HTR-8/SVneo (cell line): ENCODE measurements around the gene PRKAG2.

ENCODE experiments used
- DNase-seq: peaks from one replicate; pipeline ENCODE4 v3.0.0; 2011; ENCODE audit warnings: low spot score, mixed read lengths; ENCODE audit not compliant: insufficient read length
- FAIRE-seq: peaks from 2 replicates; lab custom pipeline; 2011; peaks lifted over from hg19 to GRCh38; lab: Jason Lieb, UNC

Gene PRKAG2

DNA sequence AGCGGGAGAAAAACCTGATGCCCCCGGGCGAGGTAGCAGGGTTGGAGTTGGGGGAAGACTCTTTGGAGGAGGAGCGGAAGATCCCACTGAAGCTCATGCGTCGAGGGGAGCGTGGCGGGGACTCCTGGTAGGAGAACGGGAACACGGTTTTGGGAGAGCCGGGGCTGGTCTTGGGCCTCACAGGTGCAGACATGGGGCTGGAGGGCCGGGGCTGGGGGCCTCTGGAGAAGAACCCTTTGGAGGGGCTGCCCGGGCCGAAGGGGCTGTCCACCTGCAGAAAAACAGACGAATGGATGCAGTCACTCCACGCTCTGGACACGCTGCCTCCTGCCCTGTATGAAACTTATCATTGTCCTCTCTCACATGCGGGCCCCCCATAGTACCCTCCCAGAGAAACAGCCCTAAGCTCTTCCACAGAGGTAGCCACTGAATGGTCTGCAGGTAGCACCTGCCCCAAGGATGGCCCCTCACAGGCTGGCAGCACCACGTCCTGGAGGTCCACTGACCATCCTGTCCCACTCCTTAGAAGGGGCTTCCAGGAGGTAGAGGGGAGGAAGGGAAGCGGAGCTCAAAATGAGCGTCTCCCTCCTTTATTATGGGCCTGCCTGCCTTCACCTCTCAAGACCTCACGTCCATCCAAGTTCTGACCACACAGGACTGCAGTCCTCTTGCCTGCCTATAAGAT lies 95.6 kb downstream of the PRKAG2 start:
- DNase-seq (no peak), FAIRE-seq (no peak)

DNA sequence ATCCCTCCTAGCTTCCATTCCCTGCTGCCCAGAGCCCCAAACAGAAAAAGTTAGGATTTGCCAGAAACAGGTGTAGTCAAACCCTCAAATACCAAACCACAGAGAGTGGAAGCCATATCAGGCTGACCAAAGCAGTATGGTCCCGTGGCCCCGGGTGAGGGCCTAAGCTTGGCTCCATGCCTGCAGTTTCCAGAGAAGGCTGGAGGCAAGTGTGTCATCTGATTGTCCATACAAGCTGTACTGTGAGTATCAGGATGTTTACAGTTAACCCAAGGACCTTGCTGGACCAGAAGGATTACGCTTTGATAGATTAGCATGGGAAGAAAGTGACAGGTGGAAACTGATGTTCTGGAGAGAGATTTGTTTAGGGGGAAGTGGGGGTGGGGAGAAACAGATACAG lies 96.3 kb downstream of the PRKAG2 start:
- no peak for FAIRE-seq
- no peak for DNase-seq

DNA sequence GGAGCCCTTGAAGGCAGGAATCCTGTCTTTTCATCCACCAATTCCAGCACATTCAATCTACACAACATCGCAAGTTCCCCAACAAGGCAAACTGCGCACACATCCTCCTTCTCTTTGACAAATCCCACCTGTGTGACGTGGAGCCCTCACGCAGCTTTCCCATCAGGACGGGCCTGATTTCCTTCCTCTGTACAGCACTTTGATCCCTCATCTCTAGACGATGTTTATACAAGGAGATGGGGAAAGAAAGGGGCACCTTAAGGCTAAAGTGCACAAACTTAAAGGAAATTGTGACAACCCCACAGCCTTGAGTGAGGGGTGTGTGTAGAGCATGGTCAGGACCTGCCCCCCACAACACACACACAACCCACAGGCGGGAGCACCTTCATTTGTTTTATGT lies 97.2 kb downstream of the PRKAG2 start:
- DNase-seq (no peak), FAIRE-seq (no peak)

DNA sequence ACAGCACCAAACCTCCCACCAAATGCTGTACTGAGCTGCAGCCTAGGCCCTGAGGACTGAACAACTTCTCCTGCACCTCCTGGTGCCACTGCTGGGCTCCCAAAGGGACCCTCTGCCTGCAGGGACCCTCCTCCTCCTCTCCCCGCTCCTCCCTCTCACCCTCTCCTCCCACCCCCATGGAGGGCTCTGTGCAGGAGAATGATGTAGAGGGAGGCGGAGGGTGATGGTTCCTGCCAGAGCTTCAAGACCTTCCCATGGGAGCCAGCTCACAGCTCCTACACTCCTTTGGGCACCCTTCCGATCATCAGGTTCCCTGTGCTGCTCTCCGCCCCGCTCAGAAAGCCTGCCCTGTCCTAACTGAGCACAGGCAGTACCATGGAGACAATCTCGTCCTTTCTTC lies 97.7 kb downstream of the PRKAG2 start:
- DNase-seq (no peak), FAIRE-seq (no peak)

DNA sequence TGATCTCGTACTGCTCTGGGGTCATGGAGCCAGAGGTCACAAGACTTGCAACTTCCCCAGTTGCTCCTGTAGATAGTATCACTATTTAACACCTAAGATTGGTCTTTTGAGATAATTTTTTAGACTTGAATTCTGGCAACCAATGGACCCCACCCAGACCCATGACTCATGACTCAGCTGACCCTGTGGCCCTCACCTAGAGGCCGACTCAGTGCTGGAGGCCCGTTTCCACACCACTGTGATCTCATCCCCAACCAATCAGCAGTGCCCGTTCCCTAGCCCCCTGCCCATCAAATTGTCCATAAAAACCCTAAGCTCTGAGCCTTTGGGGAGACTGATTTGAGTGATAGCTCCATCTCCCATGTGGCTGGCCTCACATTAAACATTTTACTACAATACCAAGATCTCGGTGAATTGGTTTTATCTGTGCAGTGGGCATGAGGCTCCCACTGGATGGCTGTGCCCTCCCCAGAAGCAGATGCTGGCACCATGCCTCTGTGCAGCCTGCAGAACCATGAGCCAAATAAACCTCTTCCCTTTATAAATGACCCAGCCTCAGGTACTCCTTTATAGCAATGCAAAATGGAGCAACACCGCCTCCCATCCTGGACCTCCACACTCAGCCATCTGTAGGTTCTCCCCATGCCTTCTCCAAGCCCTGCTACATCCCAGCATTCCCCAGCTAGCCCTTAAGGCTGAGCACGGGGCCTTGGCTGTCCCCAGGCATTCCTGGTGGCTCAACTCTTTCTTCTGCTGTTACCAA lies 98.8 kb downstream of the PRKAG2 start:
- DNase-seq, result no peak
- FAIRE-seq, result no peak

DNA sequence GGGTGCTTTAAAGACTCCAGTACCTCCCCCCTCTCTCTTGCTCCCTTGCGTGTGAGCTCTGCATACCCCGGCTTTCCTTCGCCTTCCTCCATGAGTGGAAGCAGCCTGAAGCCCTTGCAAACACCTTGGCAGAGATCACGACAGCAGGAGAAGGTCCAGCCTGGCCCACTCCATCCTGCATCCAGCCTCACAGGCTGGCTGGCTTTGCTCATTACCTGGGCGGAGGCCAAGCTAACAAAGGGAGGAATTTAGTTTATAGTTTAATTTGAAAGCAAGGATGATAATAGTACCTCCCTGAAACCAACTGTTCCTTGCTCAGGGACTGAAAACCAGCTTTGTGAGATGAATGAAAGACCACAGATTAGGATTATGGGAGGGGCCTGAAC lies 99.4 kb downstream of the PRKAG2 start:
- DNase-seq (no peak), FAIRE-seq (no peak)

DNA sequence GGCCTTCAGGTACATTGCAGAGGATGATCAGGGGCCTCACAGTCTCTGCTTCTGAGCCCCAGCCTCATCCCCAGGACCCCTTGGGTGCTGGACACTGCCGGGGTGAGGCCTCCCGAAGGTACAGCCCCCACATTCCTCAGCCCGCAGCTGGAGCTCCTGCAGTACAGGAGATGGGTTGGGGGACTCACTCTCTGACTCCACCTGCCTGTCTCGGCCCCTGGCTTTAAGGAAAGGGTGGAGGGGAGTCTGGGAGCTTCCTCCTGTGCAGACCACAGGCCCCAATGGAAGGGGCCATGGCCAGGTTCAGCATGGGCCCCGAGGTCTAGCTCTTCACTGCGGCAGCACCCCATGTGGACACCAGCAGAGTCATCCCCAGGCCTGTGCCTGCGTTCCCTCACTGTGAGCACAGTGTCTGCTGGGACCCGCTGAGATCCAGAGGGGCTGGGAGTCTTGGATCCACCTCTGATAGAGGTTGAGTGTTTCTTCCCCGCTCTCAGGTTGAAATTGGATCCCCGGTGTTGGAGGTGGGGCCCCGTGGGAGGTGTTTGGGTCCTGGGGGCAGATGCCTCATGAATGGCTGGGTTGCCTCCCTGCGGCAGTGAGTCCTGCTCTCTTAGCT lies 99.9 kb downstream of the PRKAG2 start:
- no peak for DNase-seq
- FAIRE-seq, result no peak

DNA sequence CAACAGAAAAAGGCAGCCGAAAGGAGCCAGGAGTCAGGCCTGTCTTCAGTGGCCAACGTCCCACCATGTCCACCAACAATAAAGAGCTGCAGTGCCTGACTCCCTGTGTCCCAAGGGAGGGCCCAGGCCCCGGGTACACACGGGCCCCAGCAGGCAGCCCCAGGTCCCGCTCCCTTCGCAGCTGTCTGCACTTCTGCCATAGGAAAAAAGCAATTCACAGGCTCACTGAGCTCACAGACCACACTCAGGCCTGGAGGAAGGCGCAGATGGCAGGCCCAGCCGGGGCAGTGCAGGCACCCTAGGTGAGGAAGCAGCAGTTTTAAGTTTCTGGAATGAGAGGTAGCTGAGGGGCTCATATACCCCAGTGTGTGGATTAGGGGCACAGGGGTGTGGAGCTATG lies 100.5 kb downstream of the PRKAG2 start:
- FAIRE-seq, result no peak
- DNase-seq, result no peak

DNA sequence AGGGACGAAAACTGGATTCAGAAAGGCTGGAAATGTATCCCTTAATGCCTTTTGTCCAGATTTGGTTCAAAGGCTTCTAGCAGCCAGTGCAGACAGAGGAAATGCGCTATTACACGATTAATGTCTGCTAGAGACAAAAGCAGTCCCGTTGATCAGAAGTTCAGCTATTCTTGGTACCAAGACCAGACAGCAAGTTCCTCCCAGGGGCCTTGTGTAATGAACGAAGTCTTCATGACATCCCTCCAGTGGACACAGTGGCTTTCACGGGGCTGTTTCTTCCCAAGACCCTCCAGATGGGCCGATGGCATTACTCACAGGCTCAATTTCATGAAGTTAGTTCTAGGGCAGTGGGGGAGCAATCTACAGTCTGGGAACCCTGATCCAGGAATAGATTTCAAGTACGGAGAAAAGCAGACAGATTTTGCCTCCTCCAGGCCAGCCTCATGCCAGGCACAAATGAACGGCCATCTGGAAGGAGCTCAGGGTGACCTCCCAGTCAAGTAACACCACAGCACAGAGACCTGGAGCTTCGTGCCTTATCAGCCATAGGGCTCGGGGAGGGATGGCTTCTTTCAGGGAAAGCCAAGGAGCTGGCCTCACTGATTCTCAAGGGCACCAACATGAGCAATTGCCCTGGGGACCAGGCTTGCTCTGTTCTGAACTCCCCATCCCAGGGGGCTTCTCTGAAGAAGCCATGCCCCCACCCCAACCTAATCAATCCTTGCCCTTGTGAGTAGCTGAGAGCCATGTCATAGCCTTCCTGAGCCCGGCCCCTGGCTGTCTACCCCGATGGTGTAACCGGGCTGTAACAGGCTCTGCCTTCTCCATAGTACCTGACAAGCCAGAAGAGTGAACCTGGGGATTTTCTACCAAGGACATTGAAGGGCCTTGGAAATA lies 101.1 kb downstream of the PRKAG2 start:
- DNase-seq (no peak), FAIRE-seq (no peak)

DNA sequence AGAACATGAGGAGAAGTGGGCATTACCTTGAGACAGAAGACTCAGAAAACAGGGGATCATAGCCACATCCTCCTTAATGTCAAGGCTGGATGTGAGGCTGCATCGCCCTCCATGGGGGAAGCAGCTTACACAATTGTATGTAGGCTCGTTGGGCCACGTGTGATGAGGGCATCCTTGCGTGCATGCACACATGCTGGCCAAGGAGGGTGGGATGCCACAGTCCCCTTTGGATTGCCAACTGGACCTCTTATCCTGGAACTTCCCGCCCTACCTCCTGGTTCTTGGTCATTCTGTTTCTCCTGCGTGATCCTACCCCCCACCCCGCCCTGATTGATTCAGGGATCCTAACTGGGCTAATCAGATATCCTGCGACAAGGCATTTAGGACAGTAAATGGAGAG lies 102.0 kb downstream of the PRKAG2 start:
- FAIRE-seq, result no peak

DNA sequence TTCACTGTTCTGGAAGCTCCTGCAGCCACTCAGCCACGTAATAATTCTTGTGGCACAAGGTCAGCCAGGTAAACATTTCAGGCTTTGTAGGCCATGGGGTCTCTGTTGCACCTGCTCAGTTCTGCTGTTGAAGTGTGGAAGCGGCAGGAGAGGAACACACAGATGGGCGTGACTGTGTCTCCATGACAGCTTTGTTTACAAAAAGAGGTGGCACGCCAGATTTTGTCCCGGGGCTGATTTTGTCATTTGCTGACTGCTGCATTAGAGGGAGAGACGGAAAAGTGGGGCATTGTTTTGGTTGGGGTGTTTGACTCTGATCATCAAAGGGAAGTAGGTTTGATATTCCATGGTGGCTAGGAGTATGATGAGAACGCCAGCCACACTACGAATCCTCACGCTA lies 103.1 kb downstream of the PRKAG2 start:
- no peak for FAIRE-seq
- DNase-seq, result no peak

More for the DNA sequence above, 102.0 kb downstream of the PRKAG2 start:
- DNase-seq, result no peak

DNA sequence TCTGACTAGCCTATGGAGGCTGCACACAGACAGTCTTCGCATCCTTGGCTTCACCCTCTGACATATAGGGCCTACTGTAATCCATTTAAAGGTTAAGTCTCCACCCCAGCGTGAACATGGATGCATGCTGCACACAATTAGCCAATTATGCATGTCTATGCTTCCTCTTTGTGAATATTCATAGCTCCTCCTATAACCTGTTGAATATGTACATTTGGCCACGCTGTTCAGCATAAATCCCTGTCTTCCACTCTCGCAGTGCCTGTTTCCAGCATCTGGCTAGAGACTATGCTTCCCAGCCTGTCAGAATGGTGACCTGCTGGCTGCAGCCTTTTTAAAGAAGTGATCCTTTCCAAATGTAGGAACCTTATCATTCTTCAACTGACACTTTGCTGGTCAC lies 106.7 kb downstream of the PRKAG2 start:
- FAIRE-seq, result no peak
- no peak for DNase-seq

DNA sequence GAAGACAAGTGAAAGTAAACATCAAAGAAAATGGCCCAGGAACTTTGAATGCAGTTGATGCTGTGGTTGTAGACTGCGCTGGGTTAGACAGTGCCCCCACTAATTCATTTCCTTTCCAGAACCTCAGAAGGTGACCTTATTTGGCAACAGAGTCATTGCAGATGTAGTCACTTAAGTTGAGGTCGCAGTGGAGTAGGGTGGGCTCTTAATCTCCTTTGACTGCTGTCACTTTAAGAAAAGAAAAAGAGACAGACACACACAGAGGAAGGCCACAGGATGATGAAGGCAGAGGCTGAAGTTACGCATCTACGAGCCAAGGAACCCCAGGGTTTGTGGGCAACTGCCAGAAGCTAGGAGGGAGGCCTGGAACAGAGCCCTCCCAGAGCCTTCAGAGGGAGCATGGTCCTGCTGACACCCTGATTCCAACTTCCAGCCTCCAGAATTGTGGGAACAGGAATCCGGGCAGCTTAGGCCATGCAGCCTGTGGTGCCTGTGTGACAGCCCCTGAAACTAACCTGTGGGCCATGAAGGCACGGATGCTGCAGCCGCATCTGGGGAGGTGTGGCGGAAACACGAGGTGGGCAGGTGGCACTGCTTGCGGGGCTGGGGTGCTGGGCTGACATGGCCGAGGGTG lies 107.6 kb downstream of the PRKAG2 start:
- DNase-seq (no peak), FAIRE-seq (no peak)

DNA sequence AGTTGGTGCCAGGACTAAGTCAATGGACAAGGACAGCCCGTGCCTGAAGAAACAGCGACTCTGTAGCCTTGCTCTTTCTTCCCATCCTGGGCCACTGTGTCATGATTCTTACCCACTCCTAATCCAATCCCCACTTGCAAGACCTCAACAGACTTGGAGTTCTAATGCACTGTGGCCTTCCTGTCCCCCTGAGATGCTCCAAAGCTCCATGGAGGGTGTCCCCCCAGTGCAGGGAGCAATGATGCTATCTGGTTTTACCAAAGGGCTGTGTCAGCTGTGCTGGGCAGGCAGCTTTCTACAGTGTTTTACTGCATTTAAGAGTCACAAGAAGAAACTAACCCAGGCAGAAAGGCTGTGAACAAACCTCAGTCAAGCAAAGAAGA lies 108.1 kb downstream of the PRKAG2 start:
- no peak for FAIRE-seq
- no peak for DNase-seq

DNA sequence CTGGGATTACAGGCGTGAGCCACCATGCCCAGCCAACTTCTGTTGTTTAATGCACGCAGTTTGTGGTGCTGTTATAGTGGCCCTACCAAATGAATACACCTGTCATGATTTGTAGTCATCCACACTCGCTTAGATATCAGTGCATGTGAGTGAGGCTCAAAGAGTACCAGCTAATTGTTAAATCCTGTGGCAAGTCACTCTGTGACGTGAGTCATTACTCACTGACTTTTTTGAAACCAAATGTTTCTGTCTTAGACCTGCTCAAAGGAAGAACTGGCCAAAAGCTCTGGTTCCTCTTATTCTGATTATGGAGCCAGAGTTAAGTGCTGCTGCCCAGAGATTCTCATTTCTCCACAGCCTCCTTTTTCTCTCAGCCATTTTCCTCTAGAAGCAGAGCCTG lies 109.4 kb downstream of the PRKAG2 start:
- DNase-seq, result no peak
- FAIRE-seq, result no peak

DNA sequence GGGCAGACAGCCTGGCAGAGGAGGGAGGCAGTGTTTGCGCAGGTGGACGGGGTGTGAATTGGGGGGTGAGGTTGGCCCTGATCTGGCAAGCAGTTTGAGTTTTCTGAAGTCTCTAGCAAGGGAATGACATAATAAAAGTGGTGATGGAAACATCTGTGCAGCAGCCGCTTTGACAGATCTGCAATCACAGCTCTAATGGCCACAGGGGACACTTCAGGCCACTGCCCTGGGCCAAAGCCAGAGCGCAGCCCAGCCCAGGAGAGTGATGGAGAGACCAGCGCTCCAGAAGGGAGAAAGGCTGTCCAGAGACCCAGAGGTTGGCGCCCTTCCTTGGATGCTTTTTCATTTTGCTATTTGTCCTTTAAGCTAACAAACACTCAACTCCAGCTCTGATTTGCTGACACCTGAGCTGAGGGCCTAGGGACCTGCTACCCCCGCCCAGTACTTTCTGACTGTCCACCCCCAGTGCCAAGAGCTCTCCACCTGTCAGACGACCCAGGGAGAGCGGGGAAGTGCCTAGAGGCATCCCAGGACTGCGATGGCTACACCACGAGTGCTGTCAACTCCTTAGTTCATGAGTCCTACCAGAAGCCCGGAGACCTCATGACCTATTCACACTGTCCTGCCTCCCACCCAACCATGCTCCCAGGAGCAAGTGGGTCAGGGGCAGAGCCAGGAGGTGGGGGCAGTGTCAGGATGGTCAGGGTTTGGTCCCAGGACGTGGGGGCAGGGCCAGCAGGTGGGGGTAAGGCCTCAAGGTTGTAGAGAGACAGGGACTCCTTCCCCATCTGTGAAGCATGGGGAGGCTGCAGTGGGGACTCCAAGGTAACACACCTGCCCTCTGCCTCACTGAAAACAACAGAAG lies 112.6 kb downstream of the PRKAG2 start:
- no peak for FAIRE-seq

DNA sequence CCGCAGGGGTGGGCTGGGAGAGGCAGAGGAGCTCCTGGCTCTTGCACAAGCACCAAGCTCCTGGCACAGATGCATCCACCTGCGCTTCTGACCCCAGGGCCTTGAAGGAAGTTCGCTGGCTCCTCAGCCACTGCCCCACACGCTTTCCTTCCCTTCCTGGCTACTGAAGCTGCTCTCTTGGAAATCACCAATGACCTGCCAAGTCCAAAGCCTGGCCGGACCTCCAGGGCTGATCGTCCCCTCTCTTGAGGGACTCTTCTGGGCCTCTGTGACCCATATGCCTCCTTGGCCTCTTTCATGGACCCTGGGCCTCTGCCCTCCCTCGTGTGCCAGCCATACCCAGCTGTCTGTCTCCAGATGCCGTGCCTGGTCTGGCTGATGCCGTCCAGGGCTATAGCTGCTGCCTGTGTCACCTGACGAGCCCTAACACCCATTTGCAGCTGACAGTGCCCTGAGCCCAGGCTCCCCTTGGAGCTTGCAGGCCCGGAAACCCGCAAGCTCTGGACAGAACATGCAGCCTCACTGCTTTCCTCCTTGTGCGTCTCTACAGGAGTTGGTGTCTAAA lies 113.4 kb downstream of the PRKAG2 start:
- DNase-seq (no peak), FAIRE-seq (no peak)

More for the DNA sequence above, 112.6 kb downstream of the PRKAG2 start:
- DNase-seq, result no peak

DNA sequence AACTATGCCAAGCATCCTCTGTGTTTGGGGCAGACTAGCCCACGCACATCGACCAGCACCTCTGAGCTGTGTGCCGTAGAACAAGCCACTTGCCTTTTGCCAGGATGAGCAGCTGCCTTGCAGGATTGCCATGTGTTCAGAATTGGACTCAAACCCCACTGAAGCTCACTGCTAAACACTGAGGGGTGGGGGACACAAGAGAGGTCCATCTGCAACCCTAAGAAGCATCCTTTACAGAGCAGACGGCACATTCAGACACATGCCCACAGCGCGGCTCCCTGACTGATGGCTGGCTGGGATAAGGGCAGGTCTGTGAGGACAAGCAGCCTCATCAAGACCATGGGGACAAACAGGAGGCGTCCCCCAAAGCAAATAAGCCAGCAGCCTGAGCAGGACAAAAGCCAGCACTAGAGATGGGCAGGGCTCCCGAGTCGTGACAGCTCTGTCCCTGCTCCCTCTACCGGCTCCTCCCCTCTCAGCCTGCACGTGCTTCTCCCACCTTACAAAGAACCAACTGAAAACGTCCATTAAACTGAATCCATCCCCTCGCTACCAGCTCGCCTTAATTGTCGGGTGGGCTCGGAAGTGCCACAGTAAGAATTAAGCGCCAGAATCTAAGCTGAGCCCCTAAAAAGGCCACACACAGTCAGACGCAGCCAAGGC lies 114.2 kb downstream of the PRKAG2 start:
- FAIRE-seq (no peak), DNase-seq (no peak)
